ENCODE results near the gene ARSD.
"Not testable (repeated sequence)": the region's sequence is repeated elsewhere in the genome, so short reads cannot be mapped to it uniquely, and the experiment has no call there.

The ARSD gene

GRCh38 chrX:2890536-2891460 is 38.3 kb downstream of the ARSD start:
- not testable (repeated sequence) for DNase-seq (ENCODE audit: low spot score)

GRCh38 chrX:2889706-2890490 is 39.2 kb downstream of the ARSD start:
- not testable (repeated sequence) for DNase-seq (ENCODE audit: low spot score)

- no peak for DNase-seq (ENCODE audit: low spot score)
These were observed 40.0 kb downstream of the ARSD start for GRCh38 chrX:2889045-2889605.

GRCh38 chrX:2888309-2888708 is 40.8 kb downstream of the ARSD start:
- DNase-seq (ENCODE audit: low spot score) = no peak

- DNase-seq (ENCODE audit: low spot score) = no peak
These were observed 45.4 kb downstream of the ARSD start for GRCh38 chrX:2883770-2884169.

- DNase-seq (ENCODE audit: low spot score) = no peak
These were observed 49.5 kb downstream of the ARSD start for GRCh38 chrX:2879670-2880069.

GRCh38 chrX:2878563-2878962 is 50.6 kb downstream of the ARSD start:
- no peak for DNase-seq (ENCODE audit: low spot score)

GRCh38 chrX:2875798-2876399 is 53.2 kb downstream of the ARSD start:
- no peak for DNase-seq (ENCODE audit: low spot score)

- no peak for DNase-seq (ENCODE audit: low spot score)
These were observed 54.0 kb downstream of the ARSD start for GRCh38 chrX:2875136-2875481.

GRCh38 chrX:2874222-2875135 is 54.7 kb downstream of the ARSD start:
- no peak for DNase-seq (ENCODE audit: low spot score)

GRCh38 chrX:2872671-2873277 is 56.4 kb downstream of the ARSD start:
- no peak for DNase-seq (ENCODE audit: low spot score)

- no peak for DNase-seq (ENCODE audit: low spot score)
These were observed 57.3 kb downstream of the ARSD start for GRCh38 chrX:2871831-2872230.

- no peak for DNase-seq (ENCODE audit: low spot score)
These were observed 58.5 kb downstream of the ARSD start for GRCh38 chrX:2870650-2871049.

- DNase-seq (ENCODE audit: low spot score) = no peak
These were observed 61.9 kb downstream of the ARSD start for GRCh38 chrX:2867206-2867605.

- no peak for DNase-seq (ENCODE audit: low spot score)
These were observed 65.5 kb downstream of the ARSD start for GRCh38 chrX:2863646-2864045.

- DNase-seq (ENCODE audit: low spot score) = no peak
These were observed 66.7 kb downstream of the ARSD start for GRCh38 chrX:2862404-2862803.

- no peak for DNase-seq (ENCODE audit: low spot score)
These were observed 69.8 kb downstream of the ARSD start for GRCh38 chrX:2859197-2859797.

- no peak for DNase-seq (ENCODE audit: low spot score)
These were observed 71.6 kb downstream of the ARSD start for GRCh38 chrX:2857566-2857965.

- DNase-seq (ENCODE audit: low spot score) = no peak
These were observed 73.4 kb downstream of the ARSD start for GRCh38 chrX:2855761-2856160.

GRCh38 chrX:2854918-2855317 is 74.2 kb downstream of the ARSD start:
- no peak for DNase-seq (ENCODE audit: low spot score)
